Keratinocyte (primary cell): ENCODE measurements around the gene MOB1B.

ENCODE experiments used
- EZH2 ChIP-seq: IDR thresholded peaks from one replicate; pipeline ENCODE4 v1.6.1; 2012; ENCODE audit warnings: inconsistent platforms, mild to moderate bottlenecking, low read length, moderate library complexity
- TF ChIP-seq, protein P1 (sequence below), 3 experiments: IDR thresholded peaks in 1 of 3; conservative IDR thresholded peaks in 1 of 3; optimal IDR thresholded peaks in 1 of 3; 2 replicates in 2 of 3; 3 replicates in 1 of 3; pipeline versions ENCODE3 to v1.5.1; 2011; ENCODE audit warnings: low read length in 3 of 3, mild to moderate bottlenecking in 3 of 3, moderate library complexity in 2 of 3, control low read depth in 1 of 3, inconsistent platforms in 1 of 3; ENCODE audit not compliant: insufficient read depth in 2 of 3; ENCODE audit errors: extremely low read depth in 1 of 3

DNA sequence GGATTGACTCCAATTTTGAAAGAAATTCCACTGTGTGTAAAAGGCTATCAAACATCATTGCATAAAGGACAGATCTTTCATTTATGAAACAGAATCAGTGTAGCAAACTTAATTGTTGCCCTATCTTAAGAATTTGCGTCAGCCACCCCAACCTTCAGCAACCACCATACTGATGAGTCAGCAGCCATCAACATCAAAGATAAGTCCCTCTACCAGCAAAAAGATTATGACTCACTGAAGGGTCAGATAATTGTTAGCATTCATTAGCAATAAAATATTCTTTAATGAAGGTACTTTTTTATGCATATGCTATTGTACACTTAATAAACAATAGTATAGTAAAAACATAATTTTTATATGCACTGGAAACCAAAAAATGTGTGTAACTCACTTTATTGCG is 46.7 kb upstream of the MOB1B start:
- TF ChIP-seq, protein P1, sequence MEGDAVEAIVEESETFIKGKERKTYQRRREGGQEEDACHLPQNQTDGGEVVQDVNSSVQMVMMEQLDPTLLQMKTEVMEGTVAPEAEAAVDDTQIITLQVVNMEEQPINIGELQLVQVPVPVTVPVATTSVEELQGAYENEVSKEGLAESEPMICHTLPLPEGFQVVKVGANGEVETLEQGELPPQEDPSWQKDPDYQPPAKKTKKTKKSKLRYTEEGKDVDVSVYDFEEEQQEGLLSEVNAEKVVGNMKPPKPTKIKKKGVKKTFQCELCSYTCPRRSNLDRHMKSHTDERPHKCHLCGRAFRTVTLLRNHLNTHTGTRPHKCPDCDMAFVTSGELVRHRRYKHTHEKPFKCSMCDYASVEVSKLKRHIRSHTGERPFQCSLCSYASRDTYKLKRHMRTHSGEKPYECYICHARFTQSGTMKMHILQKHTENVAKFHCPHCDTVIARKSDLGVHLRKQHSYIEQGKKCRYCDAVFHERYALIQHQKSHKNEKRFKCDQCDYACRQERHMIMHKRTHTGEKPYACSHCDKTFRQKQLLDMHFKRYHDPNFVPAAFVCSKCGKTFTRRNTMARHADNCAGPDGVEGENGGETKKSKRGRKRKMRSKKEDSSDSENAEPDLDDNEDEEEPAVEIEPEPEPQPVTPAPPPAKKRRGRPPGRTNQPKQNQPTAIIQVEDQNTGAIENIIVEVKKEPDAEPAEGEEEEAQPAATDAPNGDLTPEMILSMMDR (optimal IDR thresholded peaks at IDR 0.05 in 1 of 3, IDR thresholded peaks at IDR 0.05 in 1 of 3, conservative IDR thresholded peaks at IDR 0.05 in 1 of 3; ENCODE audit: extremely low read depth in 1 of 3, insufficient read depth in 2 of 3, low read length in 3 of 3): no peak
- TF ChIP-seq EZH2: no peak
